Cardiac muscle cell (in vitro differentiated cells and primary cell): Measurements from ENCODE around the gene MTMR6. TPM values are rescaled to one million over a fixed set of nuclear protein-coding genes. Genes with fewer than 3 reads are reported as not detected.
"Not testable (repeated sequence)": the region's sequence is repeated elsewhere in the genome, so short reads cannot be mapped to it uniquely, and the experiment has no call there.

Experiments used
- DNase-seq, 2 donors: peaks; one replicate each; pipeline versions ENCODE4 v3.0.0 to v3.0.0-alpha.2; 2010 to 2017; ENCODE audit warnings: low read depth in 1 of 2, low spot score in 1 of 2
- H3K27ac ChIP-seq: fragments of 200-600 bp; sonication (generic); 2 replicates; pipeline ENCODE4 v1.5.1; 2016
- H3K27me3 ChIP-seq: fragments of 200-600 bp; sonication (generic); 2 replicates; pipeline ENCODE4 v1.6.0; 2016; ENCODE audit warnings: control low read depth
- H3K36me3 ChIP-seq: fragments of 200-600 bp; sonication (generic); 2 replicates; pipeline ENCODE4 v1.5.1; 2016; ENCODE audit warnings: control low read depth
- H3K4me1 ChIP-seq: fragments of 200-600 bp; sonication (generic); 2 replicates; pipeline ENCODE4 v1.8.1; 2017; ENCODE audit warnings: low read depth, mild to moderate bottlenecking, mixed run types
- H3K4me3 ChIP-seq: fragments of 200-600 bp; sonication (generic); 2 replicates; pipeline ENCODE4 v1.5.1; 2016; ENCODE audit warnings: mild to moderate bottlenecking
- H3K9me3 ChIP-seq: fragments of 200-600 bp; sonication (generic); 2 replicates; pipeline ENCODE4 v1.5.1; 2017; ENCODE audit warnings: low read depth, mild to moderate bottlenecking, control low read depth
- polyA plus RNA-seq: library from polyadenylated mRNA; unstranded; fragments of >200 nt; fragmentation: Nextera tagmentation; extraction: Ambion mirVana; gene quantifications from 2 replicates; pipeline ENCODE4 v1.2.1, GENCODE V29; 2016
- total RNA-seq: library from RNA; depleted of rRNA; stranded (reverse); fragments of >200 nt; gene quantifications from 2 replicates; pipeline ENCODE4 v1.2.3, GENCODE V29; 2016
- TF ChIP-seq, protein P1 (sequence below): IDR thresholded peaks from 2 replicates; pipeline ENCODE4 v1.5.1; 2012; ENCODE audit warnings: low read depth, mild to moderate bottlenecking, low read length

The MTMR6 gene
- total and polyA plus RNA-seq, 2 experiments from 2014 or later: 7.8 to 12.0 TPM

DNA sequence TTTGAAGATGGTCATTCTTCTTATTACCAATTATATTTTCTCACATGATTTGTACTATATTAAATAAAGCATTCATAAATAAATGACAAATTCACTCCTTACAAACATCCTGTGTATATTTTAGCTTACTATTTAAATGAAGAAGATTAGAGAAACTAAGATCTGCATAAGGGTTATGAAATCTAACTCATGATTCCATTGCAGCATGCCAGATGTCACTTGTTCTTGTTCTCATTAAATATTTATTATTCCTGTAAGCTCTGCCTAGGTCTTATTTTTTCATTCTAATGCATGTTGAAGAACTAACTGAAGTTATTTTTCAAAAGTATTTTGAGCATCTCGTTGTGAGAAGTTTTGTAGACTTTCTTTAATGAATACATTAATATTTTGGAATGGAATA is 32.5 kb upstream of the MTMR6 start:
- H3K27me3 ChIP-seq: no peaks in the 10 kb centered on the region
- TF ChIP-seq, protein P1, sequence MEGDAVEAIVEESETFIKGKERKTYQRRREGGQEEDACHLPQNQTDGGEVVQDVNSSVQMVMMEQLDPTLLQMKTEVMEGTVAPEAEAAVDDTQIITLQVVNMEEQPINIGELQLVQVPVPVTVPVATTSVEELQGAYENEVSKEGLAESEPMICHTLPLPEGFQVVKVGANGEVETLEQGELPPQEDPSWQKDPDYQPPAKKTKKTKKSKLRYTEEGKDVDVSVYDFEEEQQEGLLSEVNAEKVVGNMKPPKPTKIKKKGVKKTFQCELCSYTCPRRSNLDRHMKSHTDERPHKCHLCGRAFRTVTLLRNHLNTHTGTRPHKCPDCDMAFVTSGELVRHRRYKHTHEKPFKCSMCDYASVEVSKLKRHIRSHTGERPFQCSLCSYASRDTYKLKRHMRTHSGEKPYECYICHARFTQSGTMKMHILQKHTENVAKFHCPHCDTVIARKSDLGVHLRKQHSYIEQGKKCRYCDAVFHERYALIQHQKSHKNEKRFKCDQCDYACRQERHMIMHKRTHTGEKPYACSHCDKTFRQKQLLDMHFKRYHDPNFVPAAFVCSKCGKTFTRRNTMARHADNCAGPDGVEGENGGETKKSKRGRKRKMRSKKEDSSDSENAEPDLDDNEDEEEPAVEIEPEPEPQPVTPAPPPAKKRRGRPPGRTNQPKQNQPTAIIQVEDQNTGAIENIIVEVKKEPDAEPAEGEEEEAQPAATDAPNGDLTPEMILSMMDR: no peak
- H3K4me3 ChIP-seq: no peak overlapping the region
- peaks cover 79% of the 10 kb centered on the region for H3K36me3 ChIP-seq
- H3K4me1 ChIP-seq: no peaks in the 10 kb centered on the region
- no peak overlapping the region for H3K27ac ChIP-seq
- DNase-seq: no peak
- no peaks in the 10 kb centered on the region for H3K9me3 ChIP-seq

DNA sequence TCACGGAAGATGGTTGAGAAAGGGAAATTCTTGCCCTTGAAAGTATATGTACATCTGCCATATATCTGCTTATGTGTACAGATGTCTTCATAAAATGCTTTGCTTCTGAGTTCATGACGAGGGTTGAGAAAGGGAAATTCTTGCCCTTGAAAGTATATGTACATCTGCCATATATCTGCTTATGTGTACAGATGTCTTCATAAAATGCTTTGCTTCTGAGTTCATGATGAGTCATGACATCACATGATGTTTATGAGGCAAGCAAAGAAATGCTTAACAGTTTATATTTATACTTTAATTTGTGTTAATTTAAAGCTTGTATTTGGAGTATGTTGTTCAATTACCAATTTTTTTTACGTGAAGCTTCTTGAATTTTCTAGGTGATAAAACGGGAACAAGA is 31.7 kb upstream of the MTMR6 start:
- H3K36me3 ChIP-seq: peaks cover 81% of the 10 kb centered on the region
- peak in 1 of 2 donors; percentile 63 for DNase-seq
- H3K27me3 ChIP-seq, H3K4me1 ChIP-seq, H3K27ac ChIP-seq, H3K4me3 ChIP-seq, H3K9me3 ChIP-seq: not testable (repeated sequence)

GRCh38 chr13:25310891-25311290 is 23.6 kb upstream of the MTMR6 start:
- Histone ChIP-seq H3K9me3 (no peaks in the 10 kb centered on the region), H3K27ac (no peak overlapping the region), H3K4me1 (peaks cover 4% of the 10 kb centered on the region), H3K4me3 (no peak overlapping the region), H3K36me3 (peaks cover 58% of the 10 kb centered on the region), H3K27me3 (no peaks in the 10 kb centered on the region)
- DNase-seq: no peak
- TF ChIP-seq, protein P1: no peak

DNA sequence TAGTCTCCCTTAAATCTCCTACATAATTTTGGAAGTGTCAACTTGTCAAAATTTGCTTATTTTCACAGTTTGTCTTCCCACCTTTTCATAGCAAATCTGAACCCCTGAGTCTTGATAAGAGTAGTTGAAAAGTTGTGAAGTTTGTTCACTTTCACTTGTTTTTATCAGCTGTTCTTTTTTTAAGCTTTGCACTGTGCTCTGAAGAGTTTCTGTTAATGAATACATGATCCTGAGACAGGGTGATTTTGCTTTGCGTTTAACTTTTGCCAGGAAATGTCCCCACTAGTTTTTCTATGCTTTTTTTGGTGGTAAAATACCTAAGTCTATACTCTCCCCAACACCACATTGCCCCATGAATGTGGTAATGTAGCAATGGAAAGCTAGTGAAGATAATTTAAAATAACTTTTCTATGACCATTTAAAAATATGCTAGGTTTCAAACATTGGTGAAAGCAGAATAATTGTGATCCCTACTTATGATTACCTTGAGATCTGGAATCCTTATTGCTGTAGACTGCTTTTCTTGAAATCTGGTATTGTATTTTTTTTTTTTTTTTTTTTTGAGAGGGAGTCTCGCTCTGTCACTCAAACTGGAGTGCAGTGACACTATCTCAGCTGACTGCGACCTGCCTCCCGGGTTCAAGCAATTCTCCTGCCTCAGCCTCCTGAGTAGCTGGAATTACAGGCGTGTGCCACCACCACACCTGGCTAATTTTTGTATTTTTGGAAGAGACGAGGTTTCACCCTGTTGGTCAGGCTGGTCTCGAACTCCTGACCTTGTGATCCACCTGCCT is 19.6 kb upstream of the MTMR6 start:
- Histone ChIP-seq H3K36me3 (peaks cover 31% of the 10 kb centered on the region), H3K4me1 (peaks cover 12% of the 10 kb centered on the region), H3K27me3 (no peaks in the 10 kb centered on the region), H3K9me3 (no peaks in the 10 kb centered on the region), H3K27ac (peak overlapping the region; percentile 42), H3K4me3 (no peak overlapping the region)
- no peak for DNase-seq
- TF ChIP-seq, protein P1: no peak

DNA sequence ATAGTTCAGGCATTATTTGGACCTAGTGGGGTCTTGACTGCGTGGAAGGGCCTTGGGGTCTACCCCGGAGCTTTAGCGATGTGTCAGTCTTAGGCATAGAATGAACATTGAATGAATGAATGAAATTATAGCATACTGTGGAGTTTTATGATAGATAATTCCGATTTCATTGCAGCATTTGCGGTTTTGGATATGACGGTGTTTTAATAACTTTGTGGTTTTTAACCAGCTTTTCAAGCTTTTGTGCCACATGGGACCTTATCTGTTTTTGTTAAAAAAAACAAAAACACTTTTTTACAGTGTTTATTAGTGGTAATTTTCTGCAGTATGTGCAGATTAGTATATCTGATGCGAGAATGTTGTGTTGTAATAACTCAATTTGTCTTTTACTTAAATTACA is 14.8 kb upstream of the MTMR6 start:
- H3K36me3 ChIP-seq: peaks cover 7% of the 10 kb centered on the region
- peak overlapping the region; percentile 65 for H3K4me3 ChIP-seq
- H3K27me3 ChIP-seq: peaks cover 19% of the 10 kb centered on the region
- H3K4me1 ChIP-seq: peaks cover 12% of the 10 kb centered on the region
- no peak for DNase-seq
- TF ChIP-seq, protein P1: no peak
- peak overlapping the region; percentile 67 for H3K27ac ChIP-seq
- H3K9me3 ChIP-seq: no peaks in the 10 kb centered on the region

DNA sequence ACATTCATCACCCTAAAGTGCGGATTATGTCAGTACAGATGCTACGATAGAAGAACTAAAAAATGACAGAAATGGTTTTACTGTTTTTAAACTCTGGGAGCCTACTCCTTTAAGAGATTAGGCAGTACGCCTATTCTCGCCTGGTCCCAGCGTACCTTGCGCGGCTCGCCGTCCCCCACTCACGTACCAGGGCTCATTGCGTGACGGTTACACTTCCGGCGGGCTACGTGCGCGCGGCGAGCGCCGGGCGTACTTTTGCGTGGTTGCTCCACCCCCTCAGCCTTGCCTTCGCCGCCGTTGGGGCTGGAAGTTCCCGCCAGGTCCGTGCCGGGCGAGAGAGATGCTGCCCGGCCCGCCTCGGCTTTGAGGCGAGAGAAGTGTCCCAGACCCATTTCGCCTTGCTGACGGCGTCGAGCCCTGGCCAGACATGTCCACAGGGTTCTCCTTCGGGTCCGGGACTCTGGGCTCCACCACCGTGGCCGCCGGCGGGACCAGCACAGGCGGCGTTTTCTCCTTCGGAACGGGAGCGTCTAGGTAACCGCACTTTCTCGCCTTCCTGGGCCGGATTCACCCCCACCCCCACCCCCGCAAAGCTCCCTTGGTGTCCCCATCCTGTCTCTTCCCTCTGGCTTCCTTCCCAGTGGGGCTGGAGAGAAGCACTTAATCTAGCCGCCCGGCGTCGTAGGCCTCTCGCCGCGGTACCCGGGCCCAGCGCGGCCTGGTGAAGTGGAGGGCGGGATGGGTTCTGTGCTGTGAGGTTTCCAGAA is 14.2 kb upstream of the MTMR6 start, which contains the start of gene NUP58:
Gene NUP58, plus strand, starts transcription at position 279 of the 767 bp plus-strand sequence. Its CDS starts 149 bp downstream, at position 428.
- peak within 1 kb of the TSS; percentile 67 for H3K27ac ChIP-seq
- H3K4me3 ChIP-seq: peak within 1 kb of the TSS; percentile 65
- TF ChIP-seq, protein P1: no peak
- H3K36me3 ChIP-seq: peaks cover 7% of the 10 kb centered on the region
- DNase-seq: peak; percentile 93 to 97
- H3K9me3 ChIP-seq: no peaks in the 10 kb centered on the region
- H3K4me1 ChIP-seq: peaks cover 10% of the 10 kb centered on the region
- H3K27me3 ChIP-seq: peaks cover 25% of the 10 kb centered on the region
